Left hindlimb (tissue), 1 donor: ENCODE measurements around the gene LRRC30.
A peak's percentile ranks its signal among the peaks of the same experiment; 100 is the strongest.
"Not testable (repeated sequence)": the region's sequence is repeated elsewhere in the genome, so short reads cannot be mapped to it uniquely, and the experiment has no call there.

Experiments
- DNase-seq: peaks from one replicate; pipeline ENCODE4 v3.0.0-alpha.2; 2018

LRRC30 gene

DNA sequence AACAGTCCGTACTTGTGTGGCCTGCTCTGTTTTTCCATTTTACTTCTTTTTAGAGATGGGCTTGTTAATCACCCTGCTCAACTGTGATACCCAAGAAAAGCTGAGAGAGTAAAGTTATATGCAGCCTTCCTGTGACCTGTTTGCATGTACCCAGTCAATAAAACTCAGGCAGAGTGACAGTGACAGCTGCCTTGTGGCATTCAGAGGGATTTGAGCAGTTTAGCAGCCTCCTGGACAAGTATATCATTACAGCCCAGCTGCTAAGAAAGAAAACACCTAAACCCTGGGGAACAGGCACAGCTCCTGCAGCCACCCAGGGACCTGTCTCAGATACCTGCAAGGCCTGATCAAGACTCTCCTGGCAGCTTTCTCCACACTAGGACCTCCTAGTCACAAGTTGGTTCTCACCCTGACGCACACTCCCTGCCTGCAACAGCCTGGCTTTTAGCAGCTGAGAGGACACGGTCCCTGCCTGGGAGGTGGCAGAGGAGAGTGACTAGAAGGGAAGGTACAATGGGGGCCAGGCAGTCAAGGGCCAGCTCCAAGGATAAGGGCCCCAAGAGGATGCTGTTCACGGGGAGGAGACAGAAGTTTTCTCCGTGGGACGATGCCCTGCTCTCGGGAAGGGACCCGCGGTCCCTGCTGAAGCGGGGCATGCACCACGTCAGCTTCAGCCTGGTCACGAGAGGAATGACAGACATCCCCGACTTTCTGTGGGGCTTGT, at the start of gene LRRC30:
LRRC30 (plus strand) TSS at position 464 of the 724 bp plus-strand sequence; CDS start at position 514, 50 bp downstream.
- no peak for DNase-seq

DNA sequence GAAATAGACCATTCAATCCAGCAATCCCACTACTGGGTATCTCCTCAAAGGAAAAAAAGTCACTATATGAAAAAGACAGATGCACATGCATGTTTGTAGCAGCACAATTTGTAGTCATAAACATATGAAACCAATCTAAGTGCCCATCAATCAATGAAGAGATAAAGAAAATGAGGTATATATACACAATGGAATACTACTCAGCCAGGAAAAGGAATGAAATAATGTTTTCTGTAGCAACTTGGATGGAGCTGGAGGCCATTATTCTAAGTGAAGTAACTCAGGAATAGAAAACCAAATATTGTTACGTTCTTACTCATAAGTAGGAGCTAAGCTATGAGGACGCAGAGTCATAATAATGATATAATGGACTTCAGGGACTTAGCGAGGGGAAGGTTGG, 45.2 kb upstream of the LRRC30 start:
- no peak for DNase-seq

DNA sequence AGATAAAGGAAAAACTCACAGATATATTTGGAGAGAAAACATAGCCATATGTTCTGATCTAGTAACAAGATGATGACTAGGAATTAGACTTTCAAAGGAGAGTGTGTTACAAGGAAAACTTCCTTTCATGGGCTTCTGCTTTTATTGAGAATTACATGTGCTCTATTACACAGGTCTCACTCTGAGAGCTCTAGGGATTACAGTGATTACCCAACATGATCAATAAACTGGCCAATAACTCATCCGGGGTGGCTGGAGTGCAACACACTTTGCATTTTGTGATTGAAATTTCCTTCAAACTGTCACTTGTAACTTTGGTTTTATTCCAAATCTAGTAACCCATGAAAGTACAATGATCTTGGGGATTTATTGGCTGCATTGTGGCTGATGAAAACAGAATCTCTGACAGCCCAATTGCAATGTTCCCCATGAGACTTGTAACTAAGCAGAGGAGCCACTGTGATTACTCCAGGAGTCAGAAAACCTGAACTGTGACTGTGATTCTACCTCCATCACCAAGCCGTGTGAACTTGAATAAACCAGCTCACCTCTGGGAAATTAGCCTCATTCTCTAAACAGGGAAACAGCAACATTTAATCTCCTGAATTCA, 40.2 kb upstream of the LRRC30 start:
- DNase-seq, result no peak

DNA sequence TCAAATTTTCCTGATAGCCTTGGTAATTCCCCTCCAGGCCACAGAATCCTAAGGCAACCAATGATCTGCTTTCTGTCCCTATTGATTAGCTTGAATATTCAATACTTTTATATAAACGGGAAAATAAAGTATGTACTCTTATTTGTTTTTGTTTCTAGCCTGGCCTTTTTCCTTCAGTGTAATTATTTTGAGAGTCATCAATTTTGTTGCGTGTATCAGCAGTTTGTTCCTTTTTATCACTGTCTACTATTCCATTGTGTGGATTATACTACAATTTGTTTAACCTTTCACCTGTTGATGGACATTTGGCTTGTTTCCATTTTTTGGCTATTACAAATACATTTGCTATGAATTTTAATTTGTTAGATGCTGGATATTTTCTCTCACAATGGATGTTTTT, 39.2 kb upstream of the LRRC30 start:
- DNase-seq, result no peak

DNA sequence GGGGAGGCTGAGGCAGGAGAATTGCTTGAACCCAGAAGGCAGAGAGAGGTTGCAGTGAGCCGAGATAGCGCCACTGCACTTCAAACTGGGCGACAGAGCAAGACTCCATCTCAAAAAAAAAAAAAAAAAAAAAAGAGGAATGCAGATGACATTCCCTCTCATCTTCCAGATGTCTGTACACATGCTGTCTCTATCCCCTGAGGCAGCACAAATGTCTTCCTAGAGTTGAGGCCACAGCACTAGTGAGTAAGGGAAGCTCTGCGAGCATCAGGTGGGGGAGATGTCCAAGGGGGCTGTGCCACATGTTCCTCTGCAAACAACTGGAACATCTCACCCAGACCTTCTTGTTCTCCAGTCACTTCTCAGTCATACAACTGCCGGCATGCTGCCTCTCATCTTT, 35.6 kb upstream of the LRRC30 start:
- no peak for DNase-seq

DNA sequence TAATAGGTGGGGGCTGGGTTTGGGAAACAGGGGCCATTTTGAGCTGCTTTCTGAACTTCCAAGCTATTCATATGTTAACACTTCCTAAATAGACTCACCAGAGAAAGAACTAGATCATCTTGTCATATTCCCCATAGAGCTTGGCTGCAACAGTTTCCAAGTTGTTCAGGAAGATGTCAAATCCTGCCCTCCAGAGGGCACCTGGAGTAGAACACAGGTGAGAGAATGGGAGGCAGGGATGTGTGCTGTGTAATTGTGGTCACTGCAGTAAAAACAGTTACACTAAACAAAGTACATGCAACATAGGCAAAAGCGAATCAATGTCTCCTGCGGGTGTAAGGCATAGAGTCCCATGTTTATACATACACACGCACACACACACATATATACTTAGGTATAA, 34.5 kb upstream of the LRRC30 start:
- no peak for DNase-seq

DNA sequence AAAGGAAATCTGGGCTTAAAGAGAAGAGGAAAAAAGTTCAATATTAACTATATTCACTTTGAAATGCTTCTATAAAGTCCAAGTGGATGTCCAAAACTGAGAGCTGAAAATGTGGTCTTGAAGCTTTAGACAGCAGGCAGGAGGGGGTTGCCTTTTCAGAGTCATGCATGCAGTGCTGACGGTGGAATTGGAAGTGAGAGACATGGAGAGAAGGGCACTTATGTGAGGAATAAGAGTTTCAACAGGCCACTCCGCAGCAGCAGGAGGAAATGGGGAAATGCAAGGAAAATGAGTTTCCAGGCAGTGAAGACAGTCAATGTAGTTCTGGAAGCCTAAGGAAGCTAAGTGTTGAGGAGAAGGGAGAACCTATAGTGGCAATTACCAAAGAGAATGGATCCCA, 33.0 kb upstream of the LRRC30 start:
- DNase-seq, result no peak

DNA sequence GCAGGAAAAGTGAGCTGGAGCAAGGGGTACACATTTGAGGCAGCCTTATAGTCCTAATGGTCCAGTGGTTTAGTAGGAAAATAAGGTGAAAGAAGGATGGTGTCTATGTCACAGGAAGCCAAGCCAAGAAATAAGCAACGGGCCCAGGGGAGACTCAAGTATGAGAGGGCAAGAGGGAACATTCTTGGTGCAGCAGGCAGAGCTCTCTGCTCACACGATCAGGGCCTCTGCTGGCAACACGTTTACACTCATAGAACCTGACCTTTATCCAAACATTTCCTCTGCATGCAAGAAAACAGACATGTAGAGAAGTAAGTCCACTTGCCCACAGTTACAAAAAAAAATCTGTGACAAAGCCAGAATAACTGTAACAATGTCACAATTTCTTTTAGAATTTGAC, 32.6 kb upstream of the LRRC30 start:
- DNase-seq, result no peak

DNA sequence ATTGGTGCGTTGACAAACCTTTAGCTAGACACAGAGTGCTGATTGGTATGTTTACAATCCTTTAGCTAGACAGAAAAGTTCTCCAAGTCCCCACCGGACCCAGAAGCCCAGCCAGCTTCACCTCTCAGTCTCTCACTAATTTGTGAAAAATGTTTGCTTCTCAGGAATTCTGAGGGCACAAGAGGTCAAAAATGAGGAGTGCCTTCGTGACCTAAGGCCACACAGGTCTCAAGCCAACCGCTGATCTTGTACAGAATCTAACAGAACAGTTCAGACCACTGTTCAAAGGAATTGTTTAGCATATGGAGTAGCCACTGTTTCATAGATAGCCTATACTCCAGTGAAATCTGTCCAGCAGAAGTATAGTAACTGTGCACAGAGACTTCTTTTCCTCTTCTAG, 29.8 kb upstream of the LRRC30 start:
- DNase-seq, result no peak

DNA sequence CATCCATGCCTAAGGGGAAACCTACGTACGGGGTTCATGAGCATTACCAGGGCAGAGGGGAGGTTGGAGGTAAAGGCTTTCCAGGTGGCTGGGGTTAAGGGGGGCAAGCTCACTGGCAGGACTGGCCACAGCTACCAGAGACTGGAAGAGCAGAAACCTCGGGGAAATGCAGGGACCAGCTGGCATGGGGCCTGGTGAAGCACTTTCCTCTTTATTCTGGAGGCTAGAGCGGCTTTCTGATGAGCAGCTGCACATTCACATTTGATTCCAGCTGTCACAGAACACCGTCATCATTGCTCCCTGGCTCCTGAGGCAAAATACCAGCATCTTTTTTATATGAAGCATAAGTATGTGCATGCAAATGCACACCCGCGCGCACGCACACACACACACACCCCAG, 28.7 kb upstream of the LRRC30 start:
- DNase-seq, result no peak

DNA sequence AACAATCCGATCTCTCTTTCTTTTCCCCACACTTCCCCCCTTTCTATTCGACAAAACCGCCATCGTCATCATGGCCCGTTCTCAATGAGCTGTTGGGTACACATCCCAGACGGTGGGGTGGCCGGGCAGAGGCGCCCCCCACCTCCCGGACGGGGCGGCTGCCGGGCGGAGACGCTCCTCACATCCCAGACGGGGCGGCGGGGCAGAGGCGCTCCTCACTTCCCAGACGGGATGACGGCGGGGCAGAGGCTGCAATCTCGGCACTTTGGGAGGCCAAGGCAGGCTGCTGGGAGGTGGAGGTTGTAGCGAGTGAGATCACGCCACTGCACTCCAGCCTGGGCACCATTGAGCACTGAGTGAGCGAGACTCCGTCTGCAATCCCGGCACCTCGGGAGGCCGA, 27.3 kb upstream of the LRRC30 start:
- DNase-seq, result not testable (repeated sequence)

DNA sequence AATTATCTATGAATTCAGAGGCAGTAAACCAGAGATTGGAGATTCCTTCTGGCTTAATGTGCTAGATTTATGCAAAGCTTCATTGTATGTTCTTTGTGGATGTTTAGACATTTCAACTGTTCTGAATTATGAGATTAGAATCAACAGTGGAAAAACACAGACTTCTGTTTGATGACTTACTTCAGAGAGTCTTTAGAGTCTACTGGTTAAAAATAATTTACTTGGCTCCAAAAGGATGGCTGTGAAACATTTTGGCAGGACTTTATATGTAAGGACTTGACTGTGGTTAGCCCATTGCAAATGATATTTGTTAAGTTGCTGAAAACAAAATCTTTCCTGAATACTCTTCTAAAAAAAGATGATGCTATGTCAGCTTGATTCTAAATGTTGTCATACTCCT, 25.5 kb upstream of the LRRC30 start:
- DNase-seq, result no peak

DNA sequence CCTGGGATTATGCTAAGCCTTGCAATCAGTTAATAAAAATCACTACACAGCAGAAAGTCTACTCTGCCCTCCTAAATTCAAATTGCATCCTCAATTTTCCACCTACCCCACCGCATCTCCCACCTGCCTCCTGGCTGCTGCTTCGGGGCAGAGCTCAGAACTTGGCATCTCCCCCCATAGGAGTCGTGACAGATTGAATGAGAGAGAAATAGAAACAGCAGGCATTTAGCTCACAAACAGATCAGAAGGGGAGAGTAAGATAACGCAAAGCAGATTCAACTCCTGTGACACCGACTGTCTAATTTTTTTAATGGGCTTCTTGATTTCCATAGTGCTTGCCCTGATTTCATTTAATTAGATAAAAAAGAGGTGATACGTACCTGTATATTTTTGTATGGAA, 24.7 kb upstream of the LRRC30 start:
- DNase-seq, result no peak

DNA sequence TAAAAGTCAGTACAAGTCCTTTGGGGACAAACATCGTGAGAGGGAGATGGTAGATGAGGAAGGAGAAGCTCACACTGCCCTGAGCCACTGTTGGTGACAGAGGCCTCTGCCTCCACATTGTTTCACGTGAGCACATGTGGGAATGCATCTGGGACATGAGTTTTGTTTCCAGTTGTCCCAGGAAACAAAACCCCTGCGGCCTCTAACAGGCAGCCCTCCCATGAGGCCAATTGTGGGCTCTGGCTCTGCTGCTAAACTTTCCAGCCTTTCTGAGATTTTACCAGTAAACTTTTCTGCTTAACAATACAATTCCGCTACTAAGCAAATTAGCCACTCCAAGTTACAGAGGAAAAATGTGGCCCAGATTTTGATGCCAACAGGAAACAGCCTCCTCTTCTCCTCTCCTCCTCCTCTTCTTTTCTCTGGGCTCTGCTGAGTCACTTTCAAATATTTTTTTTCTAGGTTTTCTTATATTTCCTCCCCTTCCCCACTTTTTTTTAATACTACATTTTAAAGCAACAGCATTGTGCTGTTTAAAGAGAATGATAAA, 23.4 kb upstream of the LRRC30 start:
- no peak for DNase-seq

DNA sequence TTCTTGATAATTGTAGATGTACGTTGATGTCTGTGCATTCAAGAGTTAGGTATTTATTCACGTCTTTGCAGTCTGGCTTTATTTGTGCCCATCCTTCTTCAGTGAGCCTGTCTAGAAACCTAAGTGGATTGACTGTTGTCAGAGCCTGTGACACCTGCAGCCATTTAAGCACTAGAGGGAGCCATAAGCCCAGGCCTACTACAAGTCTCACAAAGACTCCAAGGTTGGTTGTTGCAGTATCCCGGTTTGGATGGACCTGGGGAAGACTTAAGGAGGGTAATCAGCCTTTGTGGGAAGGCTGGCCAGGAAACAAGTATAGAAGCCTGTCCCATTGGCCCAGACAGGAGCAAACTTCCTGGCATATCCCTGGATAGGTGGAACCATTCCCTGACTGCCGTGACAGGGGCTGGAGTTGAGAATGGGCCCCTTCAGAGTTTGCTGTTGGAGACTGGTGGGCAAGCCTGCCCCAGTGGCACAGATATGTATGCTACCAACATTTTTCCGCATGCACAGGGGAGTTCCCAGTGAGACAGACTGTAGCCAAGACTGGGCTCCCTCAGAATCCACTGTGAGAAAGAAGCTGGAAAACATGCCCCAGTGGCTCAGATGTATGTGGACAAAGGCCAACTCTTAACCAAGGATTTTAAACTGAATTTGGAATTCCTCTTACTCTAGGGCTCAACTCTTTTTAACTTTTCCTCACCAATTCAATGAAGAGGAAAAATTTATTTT, 9.3 kb upstream of the LRRC30 start:
- no peak for DNase-seq

DNA sequence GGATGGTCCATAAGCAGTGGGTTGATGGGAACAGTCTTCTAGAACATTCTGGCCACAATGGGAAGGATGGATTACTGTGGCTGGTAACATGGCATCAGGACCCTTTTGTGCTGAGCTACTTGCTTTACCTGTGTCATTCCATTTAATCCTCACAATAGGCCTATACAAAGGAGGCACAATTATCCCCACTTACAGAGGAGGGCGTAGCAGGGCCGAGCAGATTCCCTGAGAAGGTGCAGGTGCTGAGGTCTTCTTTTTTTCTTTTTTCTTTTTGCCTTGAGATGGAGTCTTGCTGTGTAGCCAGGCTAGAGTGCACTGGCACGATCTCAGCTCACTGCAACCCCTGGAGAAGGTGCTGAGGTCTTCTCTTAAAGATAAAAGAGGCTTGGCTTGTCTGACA, 6.7 kb upstream of the LRRC30 start:
- DNase-seq, result no peak

DNA sequence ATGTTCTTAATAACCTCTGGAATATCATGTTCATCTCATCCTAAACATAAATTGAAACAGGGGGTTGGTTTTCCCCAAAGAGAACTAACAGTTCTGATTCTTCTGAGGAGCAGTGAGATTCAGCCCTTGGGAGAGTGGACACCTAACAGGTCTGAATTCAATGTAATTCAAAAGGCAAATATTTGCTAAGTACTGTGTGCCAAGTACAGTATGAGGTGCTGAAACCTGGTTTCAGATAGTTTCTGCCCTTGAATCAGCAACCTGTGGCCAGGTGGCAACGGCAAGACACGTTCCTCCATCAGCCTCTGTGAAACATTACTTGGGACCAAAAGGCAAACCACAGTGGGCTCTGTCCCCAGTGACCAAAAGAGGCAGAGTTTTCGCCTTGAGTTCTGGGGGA, 1.3 kb downstream of the LRRC30 start:
- no peak for DNase-seq

DNA sequence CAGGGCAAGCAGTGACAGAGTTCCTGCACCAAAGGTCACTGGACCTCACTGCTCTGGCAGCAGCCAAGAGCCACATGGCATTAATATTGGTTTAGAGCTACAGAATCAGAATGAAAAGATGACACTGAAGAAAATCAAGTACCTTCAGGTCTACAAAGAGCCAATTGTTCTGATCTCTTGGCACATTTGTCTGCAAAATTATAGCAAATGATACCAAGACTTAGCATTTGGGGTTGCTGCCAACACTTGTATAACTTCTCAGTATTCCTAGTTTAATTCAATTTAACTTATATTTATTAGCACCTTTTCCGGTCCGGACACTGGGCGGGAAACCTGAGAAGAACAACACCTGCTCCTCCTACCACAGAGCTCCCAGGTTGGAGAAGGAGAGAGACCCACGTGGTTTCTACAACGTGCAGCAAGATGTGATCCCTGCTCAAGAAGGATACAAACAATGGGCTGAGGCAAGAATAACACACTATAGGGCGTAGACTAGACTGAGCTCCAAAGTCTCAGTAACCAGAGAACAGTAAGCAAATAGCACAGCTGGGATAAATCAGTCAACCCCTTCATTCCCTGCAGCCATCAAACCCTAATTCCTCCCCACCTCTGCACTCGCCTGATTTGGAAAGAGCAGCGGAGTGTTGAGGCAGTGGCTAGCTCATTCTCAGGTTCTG, 2.4 kb downstream of the LRRC30 start:
- DNase-seq, result no peak

DNA sequence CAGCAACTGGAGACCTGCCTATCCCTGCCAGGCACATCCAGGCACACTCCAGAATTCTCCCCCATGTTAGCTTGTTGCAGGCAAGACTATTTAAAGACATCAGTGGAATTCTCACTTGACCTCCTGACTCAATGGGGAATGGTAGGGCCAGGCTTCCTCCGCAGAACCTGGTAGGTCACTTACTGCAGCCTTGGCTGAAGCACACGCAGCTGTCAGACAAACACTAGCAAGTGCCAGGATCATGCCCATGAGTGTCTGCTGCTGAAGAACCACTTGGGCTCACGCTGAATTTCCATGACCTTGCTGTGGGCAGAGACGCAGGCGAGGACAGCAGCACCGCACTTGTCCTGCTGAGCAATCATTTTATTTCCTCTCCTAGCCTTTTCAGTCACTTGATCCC, 3.2 kb downstream of the LRRC30 start:
- peak; percentile 47 for DNase-seq

DNA sequence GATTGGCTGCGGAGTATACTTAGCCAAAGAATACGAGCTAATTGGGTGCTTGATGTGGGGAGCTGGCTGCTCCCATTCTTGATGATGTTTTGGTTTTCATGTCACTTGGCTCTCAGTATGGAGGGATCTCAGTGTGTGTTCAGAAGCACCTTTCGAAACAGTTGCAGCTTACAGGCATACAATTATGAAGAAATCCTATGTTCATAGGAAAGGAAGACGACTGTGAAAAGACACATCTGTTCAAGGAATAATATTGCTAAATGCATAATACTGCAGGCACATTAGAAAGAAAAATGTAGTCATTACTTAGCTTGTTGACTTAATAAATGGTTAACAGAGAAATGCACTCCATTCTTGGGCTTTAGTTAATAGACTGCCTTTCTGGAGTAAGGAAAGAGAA, 4.1 kb downstream of the LRRC30 start:
- no peak for DNase-seq

DNA sequence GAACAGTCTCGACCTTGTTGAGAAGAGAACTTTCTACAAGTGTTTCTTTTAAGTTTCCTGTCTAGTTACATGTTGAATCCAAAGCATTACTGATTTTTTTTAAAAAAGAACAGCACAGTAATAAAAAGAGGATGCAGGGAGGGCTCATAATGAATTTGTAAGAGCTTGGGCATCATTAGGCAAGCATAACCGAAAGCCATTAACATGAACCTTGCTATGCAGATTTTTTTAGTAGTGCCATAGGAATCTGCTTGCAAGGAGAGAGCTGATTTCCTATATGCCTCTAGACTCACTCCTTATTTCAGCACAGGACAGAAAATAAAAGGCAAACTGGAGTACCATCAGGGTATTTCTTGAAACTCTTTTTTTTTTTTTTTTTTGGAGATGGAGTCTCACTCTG, 5.2 kb downstream of the LRRC30 start:
- DNase-seq, result no peak

DNA sequence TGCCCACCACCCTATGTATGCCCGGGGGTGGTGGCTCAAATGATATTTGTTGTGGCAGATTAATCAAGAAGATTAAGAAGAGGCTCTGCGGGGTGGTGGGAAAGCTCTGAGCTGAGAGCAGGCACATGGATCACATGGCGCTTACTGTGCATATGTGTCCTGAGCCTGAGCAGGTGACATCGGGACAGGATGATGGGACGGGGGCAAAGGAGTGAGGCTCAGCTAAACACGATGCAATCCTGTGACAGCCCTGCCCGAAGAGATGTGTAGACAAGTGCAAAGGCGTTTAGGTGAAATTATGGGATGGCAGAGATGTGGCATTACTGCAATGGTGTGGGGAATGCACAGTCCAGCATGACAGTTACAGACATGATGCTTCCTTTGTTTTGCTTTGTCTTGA, 6.0 kb downstream of the LRRC30 start:
- no peak for DNase-seq

DNA sequence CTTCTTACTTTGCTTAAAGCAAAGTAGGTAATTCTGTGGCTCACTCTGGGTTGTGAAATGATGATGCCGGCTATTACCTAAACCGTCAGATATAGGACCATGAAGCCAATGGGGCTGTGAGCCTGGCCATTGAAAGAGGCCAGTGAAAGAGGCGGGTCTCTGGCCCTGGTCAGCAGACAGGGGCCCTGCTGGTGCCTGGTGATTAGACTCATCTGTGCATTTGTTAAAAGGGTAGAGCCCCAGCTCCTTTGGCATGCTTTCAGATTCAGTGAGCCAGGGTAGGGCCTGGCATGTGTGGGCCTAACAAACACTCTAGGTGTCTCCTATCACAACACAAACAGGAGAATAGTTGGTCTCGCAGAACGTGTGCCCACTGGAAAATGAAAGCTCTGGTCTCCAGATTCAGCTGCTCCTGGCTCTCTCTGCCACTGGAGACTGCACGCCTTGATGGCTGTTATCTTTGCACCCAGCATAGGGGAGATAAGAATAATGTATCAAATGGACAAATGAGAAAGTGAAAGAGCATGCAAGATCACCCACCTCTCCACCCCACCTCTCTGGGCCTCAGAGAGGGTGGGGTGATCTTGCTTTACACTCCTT, 6.9 kb downstream of the LRRC30 start:
- no peak for DNase-seq
